Measurements from ENCODE around the gene ANO7. TPM values are rescaled to one million over a fixed set of nuclear protein-coding genes. Genes with fewer than 3 reads are reported as not detected.
A peak's percentile ranks its signal among the peaks of the same experiment; 100 is the strongest.

ANO7 gene
- total RNA-seq, 3 donors from 2014 or later (not counting 1 experiment from before 2014, with no cell fraction given): 0.97 to 1.4 (median 1.1) TPM

GRCh38 chr2:241269707-241270520 is 81.4 kb downstream of the ANO7 start:
- H3K4me3 ChIP-seq (ENCODE audit: low read length): no peak overlapping the region
- Mint-ChIP-seq H3K4me1 (peaks cover 50 to 51% of the 10 kb centered on the region in 2 donors), H3K27ac (peak overlapping the region; percentile 86), H3K4me3 (peak overlapping the region; percentile 95), H3K9me3 (no peaks in the 10 kb centered on the region), H3K27me3 (ENCODE audit: low read depth in 2 of 2) (no peaks in the 10 kb centered on the region), H3K36me3 (no peaks in the 10 kb centered on the region)
- H3K9me3 ChIP-seq (ENCODE audit: control insufficient read depth, insufficient read depth, low read length): no peaks in the 10 kb centered on the region
- H3K27me3 ChIP-seq (ENCODE audit: control insufficient read depth, insufficient read depth, low read length): no peaks in the 10 kb centered on the region
- intact Hi-C loops (cut with micrococcal nuclease): loop anchor here (5.0 kb wide), 2 partner anchors 47 to 87 kb away; partner anchors contain the start of genes FARP2, HDLBP and SEPTIN2
- 98% methylated on average over 15 of the region's 15 CpGs for WGBS (ENCODE audit: insufficient coverage)
- ATAC-seq (no peak), DNase-seq (no peak)
- H3K27ac ChIP-seq (ENCODE audit: low read length): no peak overlapping the region
- H3K36me3 ChIP-seq (ENCODE audit: control insufficient read depth, insufficient read depth, low read length): peaks cover 9% of the 10 kb centered on the region
- no peak for TF ChIP-seq CTCF (IDR thresholded peaks at IDR 0.05)
- peaks cover 28% of the 10 kb centered on the region for H3K4me1 ChIP-seq (ENCODE audit: control insufficient read depth, insufficient read depth, low read length)

GRCh38 chr2:241270531-241270930 is 82.1 kb downstream of the ANO7 start:
- Histone ChIP-seq H3K4me1 (ENCODE audit: control insufficient read depth, insufficient read depth, low read length) (peaks cover 28% of the 10 kb centered on the region), H3K27me3 (ENCODE audit: control insufficient read depth, insufficient read depth, low read length) (no peaks in the 10 kb centered on the region), H3K27ac (ENCODE audit: low read length) (no peak overlapping the region), H3K4me3 (ENCODE audit: low read length) (no peak overlapping the region), H3K36me3 (ENCODE audit: control insufficient read depth, insufficient read depth, low read length) (peaks cover 7% of the 10 kb centered on the region), H3K9me3 (ENCODE audit: control insufficient read depth, insufficient read depth, low read length) (no peaks in the 10 kb centered on the region)
- Mint-ChIP-seq H3K4me1 (peaks cover 51 to 52% of the 10 kb centered on the region in 2 donors), H3K36me3 (no peaks in the 10 kb centered on the region), H3K27me3 (ENCODE audit: low read depth in 2 of 2) (no peaks in the 10 kb centered on the region), H3K4me3 (peak overlapping the region; percentile 95), H3K27ac (peak overlapping the region; percentile 86), H3K9me3 (no peaks in the 10 kb centered on the region)
- intact Hi-C loops (cut with micrococcal nuclease): loop anchor here (5.0 kb wide), 2 partner anchors 47 to 87 kb away; partner anchors contain the start of genes FARP2, HDLBP and SEPTIN2
- ATAC-seq (no peak), DNase-seq (no peak)
- WGBS (ENCODE audit: insufficient coverage): 88% methylated on average over 5 of the region's 5 CpGs
- TF ChIP-seq CTCF (IDR thresholded peaks at IDR 0.05): no peak

GRCh38 chr2:241271706-241272302 is 83.3 kb downstream of the ANO7 start:
- peak overlapping the region; percentile 66 for H3K4me3 ChIP-seq (ENCODE audit: low read length)
- H3K4me1 Mint-ChIP-seq: peaks cover 49 to 51% of the 10 kb centered on the region in 2 donors

More at GRCh38 chr2:241271706-241272302, 83.3 kb downstream of the ANO7 start:
- WGBS (ENCODE audit: insufficient coverage): under 1% methylated on average over 37 of the region's 37 CpGs
- H3K27ac ChIP-seq (ENCODE audit: low read length): peak overlapping the region; percentile 42
- no peaks in the 10 kb centered on the region for H3K9me3 Mint-ChIP-seq
- H3K4me1 ChIP-seq (ENCODE audit: control insufficient read depth, insufficient read depth, low read length): peaks cover 28% of the 10 kb centered on the region
- peak overlapping the region; percentile 86 for H3K27ac Mint-ChIP-seq
- no peaks in the 10 kb centered on the region for H3K27me3 ChIP-seq (ENCODE audit: control insufficient read depth, insufficient read depth, low read length)
- intact Hi-C loops (cut with micrococcal nuclease): loop anchor here (5.0 kb wide), 2 partner anchors 45 to 85 kb away; partner anchors contain the start of genes FARP2, HDLBP and SEPTIN2
- peak overlapping the region; percentile 95 for H3K4me3 Mint-ChIP-seq
- no peaks in the 10 kb centered on the region for H3K9me3 ChIP-seq (ENCODE audit: control insufficient read depth, insufficient read depth, low read length)
- no peak for TF ChIP-seq CTCF (IDR thresholded peaks at IDR 0.05)
- DNase-seq (peak; percentile 55 to 73), ATAC-seq (peak; percentile 77 to 78 (median 77))
- H3K36me3 ChIP-seq (ENCODE audit: control insufficient read depth, insufficient read depth, low read length): no peaks in the 10 kb centered on the region
- no peaks in the 10 kb centered on the region for H3K27me3 Mint-ChIP-seq (ENCODE audit: low read depth in 2 of 2)
- H3K36me3 Mint-ChIP-seq: no peaks in the 10 kb centered on the region
